Measurements from ENCODE around the gene TPCN2.

- TF ChIP-seq, protein P1, sequence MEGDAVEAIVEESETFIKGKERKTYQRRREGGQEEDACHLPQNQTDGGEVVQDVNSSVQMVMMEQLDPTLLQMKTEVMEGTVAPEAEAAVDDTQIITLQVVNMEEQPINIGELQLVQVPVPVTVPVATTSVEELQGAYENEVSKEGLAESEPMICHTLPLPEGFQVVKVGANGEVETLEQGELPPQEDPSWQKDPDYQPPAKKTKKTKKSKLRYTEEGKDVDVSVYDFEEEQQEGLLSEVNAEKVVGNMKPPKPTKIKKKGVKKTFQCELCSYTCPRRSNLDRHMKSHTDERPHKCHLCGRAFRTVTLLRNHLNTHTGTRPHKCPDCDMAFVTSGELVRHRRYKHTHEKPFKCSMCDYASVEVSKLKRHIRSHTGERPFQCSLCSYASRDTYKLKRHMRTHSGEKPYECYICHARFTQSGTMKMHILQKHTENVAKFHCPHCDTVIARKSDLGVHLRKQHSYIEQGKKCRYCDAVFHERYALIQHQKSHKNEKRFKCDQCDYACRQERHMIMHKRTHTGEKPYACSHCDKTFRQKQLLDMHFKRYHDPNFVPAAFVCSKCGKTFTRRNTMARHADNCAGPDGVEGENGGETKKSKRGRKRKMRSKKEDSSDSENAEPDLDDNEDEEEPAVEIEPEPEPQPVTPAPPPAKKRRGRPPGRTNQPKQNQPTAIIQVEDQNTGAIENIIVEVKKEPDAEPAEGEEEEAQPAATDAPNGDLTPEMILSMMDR (IDR thresholded peaks at IDR 0.05; ENCODE audit: insufficient read depth, low read length, poor library complexity, severe bottlenecking) = no peak
- no peak for TF ChIP-seq EZH2phosphoT487 (conservative IDR thresholded peaks at IDR 0.05; ENCODE audit: low read length)
These were observed 14.4 kb upstream of the TPCN2 start for GRCh38 chr11:69034123-69034867.

Data from SU-DHL-6 (cell line).